Stimulated activated CD4-positive, alpha-beta T cell treated with anti-CD3 and anti-CD28 coated beads, Interleukin-12 subunit alpha, Interleukin-12 subunit beta, amount 100 ng/mL, for 4 hours (primary cell): Measurements from ENCODE around the gene ARMH3.

Source experiments
- DNase-seq: peaks from one replicate; pipeline ENCODE4 v3.0.0-alpha.2; 2020

The ARMH3 gene

DNA sequence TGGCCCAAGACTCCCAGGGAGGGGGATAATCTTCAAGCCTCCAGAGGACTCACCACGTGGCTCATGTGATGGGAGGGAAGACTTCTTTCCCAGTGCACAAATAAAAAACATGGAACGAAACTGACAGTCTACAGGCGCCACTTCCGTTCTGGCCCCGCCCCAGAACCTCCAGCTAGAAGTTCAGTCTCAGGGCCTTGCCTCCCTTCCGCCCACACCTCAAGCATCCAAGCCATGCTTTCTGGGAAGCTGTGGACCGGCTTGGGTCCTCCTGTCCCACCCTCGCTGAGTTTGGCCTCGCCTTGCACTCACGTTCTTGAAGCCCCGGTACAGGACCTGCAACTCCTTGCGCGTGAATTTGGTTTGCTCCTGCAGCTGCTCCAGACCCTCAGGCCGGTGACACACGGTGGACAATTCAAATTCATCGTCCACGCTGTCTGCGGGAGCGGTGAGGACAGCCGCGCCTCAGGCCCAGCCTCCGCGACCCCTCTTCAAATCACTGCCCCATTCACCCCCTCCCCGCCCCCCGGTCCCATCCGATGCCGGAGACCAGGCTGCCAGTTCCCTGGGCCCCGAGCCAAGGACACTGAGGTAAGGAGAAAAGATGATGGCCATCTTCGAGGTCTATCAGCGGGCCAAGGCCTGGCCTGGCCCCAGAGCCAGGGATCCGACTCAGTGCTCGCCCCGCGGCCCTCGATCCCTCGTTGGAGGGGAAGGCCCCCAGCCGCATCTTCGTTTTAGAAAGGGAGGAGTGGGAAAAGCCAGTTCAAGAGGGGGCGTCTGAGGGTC, 227.0 kb downstream of the ARMH3 start:
- DNase-seq: no peak

- DNase-seq: no peak
These were observed 227.9 kb downstream of the ARMH3 start for GRCh38 chr10:101827919-101828600.

GRCh38 chr10:101826852-101827434, 229.0 kb downstream of the ARMH3 start:
- no peak for DNase-seq

- DNase-seq: no peak
These were observed 231.2 kb downstream of the ARMH3 start for GRCh38 chr10:101824736-101825135.

DNA sequence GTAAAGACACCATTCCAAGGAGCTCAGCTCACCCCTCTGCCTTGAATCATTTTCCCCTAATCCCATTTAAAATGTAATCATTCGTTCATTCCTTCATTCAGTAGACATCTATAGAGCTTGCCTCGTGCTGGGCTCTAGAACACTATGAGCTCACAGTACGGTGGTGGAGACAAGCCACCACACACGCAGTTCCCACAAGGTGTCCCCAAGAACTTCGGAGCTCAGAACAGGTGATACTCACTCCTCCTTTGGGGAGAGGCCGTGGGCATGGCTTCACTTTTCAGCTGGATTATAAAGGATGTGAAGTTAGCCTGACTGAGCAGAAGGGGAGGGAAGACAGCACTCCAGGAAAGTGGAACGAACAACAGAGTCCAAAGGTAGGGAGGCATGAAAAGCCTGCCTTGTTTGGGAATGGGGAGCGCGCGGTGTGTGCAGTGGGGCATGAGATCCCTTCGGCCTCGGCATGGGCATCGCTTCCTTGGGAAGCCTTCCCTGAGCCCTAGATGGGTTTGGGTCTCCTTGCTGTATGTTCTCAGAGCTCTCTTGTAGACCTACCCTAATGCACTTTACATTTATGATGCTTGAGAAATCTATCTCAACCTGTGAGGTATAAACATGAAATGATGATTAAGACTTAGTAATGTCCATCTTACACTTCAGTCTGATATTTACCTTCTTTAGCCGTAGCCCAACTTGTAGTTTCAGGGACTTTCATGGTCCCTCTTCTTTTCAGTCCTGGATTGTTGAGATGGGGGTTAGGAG, 236.9 kb downstream of the ARMH3 start:
- no peak for DNase-seq

DNA sequence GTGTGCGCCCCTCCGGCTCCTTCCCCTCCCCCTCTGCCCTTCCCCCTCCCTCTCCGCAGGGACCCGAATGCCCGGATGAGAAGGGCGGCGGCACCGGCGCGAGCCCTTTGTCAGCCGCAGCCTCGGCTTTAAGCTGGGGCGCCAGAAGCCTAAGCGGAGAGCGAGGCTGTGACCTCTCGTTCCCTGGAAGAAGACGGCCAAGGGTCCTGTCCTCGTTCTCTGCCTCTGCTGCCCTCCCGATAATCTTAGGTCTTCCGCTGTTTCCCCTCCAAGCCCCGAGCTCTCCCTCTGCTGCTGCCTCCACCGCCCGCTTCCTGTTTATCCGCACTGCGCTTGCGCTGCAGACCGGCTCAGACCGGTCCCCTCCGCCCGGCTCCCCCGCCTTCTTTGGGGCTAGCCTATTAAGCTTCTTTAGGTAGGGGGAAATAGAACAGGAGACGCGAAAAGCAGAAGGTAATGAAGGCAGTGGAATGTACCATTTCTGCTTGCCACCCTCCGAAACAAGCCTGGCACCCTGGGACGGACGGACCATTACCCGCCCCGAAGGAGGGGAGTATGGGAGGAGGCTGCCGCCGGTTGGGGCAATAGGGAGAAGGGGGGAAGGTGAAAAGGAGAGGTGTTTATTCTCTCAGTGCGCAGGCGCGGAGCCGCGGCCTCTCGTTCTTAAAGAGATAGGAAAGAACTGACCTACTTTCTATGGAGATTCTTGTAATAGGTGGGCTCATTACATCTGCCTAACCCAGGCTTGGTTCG, 237.7 kb downstream of the ARMH3 start, which contains the start of gene OGA:
Gene OGA, minus strand, starts transcription at position 326 of the 753 bp plus-strand sequence. CDS start 422 bp downstream, outside the sequence.
- peak; percentile 93 for DNase-seq

DNA sequence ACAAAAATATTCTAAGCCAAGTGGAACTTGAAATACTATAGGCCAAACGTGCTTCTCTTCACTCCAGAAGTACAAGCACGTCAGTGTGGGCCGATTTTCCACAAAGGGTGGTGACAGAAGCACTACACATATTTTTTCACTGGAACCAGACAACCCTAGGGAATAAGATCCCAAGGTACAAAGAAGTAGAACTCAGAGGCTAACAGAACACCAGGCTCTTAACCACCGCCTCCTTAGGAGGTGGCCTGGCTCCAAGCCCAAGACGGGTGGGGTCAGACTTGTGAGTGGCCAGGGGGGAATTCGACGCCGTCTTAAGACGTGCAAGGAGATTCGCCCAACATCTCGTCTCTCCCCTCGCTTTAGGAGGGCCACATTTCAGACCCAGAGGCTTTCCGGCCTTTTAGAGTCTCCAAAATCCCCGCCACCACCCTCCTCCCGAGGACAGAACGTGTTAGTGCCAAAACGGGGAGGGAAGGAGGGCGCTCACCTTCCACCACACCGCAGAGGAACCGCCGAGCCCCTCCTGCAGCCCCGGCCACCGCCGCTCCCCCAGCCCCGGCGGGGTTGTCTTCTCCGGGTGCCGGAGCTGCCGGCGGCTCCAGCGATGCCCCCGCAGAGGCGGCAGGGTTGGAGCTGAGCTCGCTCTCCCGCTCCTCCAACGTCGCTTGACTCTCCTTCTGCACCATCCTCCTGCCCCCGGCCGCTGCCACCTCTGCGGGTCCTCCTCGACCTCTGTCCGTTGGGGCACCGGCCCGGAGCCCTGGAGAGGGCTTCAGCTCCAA, 238.4 kb downstream of the ARMH3 start:
- DNase-seq: no peak

GRCh38 chr10:101816913-101817336, 239.0 kb downstream of the ARMH3 start:
- DNase-seq: no peak

GRCh38 chr10:101816376-101816775, 239.6 kb downstream of the ARMH3 start:
- no peak for DNase-seq

DNA sequence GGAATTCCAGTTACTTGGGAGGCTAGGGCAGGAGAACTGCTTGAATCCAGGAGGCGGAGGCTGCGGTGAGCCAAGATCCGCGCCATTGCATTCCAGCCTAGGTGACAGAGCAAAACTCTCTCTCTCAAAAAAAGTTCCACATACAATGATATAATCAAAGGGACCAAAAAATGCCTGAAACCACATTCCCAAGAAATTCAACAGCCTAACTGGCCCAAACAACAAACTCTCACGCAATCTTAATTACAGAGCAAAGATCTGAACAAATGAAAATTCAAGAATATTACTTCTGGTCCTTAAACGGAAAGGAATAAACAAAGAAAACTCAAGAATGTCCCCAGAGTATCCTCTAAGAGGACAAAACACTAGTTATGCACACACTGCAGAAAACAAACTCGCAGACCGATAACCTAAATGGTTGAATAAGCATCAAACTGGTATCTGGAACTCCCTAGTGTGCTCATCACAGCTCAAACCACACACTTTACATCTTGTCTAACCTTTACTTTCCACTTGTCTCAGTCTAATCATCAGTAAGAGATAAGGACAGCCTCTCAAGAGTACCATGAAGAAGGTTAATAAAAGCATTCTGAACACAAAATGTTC, 241.4 kb downstream of the ARMH3 start:
- DNase-seq: no peak

DNA sequence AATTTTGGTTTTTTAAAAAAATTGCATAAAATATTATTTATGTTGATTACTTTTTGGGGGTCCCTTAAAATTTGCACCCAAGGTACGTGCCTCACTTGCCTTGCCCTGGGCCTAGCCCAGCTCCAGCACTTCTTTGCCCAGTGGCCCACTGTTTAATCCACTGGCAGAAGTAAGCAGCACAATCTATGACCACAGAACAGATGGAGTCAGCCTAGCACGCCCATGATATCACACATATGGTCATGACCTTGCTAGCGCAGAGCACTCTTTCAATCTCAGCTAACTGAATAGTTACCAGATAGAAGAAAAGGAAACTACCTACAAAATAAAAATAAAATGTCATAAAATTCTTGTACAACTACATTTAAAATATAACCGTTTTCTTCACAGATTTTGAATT, 243.4 kb downstream of the ARMH3 start:
- DNase-seq: no peak

- no peak for DNase-seq
These were observed 248.8 kb downstream of the ARMH3 start for GRCh38 chr10:101807158-101807557.

DNA sequence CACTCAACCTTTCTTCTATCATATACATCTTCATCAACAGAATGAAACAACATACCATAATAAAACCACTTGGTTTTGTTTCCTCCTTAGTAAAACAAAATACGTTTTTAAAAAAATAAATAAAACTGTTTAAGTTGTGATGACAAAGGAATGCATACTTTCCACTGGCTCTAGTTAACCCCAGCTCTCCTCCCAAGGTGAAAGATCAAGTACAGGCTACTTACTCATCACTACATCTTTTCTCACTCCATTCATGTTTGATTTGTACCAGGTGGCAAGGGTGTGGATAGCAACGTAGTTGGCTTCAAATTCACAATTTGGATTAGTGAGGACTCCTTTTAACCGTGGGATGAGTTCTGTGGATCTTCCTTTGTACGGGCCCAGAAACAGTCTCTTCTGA, 252.5 kb downstream of the ARMH3 start:
- no peak for DNase-seq

- DNase-seq: no peak
These were observed 258.4 kb downstream of the ARMH3 start for GRCh38 chr10:101797403-101798059.
